Stimulated activated CD4-positive, alpha-beta T cell treated with anti-CD3 and anti-CD28 coated beads, Interleukin-2, amount 100 ng/mL, for 4 hours (primary cell): ENCODE data around the gene NOS1.
"Not testable (repeated sequence)": the region's sequence is repeated elsewhere in the genome, so short reads cannot be mapped to it uniquely, and the experiment has no call there.

ENCODE experiments used
- DNase-seq: peaks from one replicate; pipeline ENCODE4 v3.0.0-alpha.2; 2020; ENCODE audit warnings: low read depth

NOS1 gene

DNA sequence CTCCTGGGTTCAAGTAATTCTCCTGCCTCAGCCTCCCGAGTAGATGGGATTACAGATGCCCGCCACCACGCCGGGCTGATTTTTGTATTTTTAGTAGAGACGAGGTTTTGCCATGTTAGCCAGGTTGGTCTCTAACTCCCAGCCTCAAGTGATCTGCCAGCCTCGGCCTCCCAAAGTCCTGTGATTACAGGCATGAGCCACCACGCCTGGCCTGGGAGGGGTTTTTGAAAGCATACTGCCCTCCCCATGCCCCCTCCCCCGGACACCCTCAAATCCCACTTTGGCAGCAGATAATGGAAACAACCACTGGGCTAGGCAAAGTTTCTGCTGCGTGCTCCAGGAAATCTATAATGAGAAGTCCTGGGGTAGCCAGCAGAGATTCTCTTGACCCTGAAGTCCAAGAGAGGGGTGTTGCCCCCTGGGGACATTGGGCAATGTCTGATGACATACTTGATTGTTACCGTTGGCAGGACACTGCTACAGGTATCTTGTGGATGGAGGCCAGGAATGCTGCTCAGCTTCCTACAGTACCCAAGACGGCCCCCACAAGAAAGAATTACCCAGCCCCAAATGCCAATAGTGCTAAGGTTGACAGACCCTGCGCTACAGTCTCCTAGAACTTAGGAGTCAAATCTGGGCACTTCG, 152.5 kb downstream of the NOS1 start:
- DNase-seq = no peak

DNA sequence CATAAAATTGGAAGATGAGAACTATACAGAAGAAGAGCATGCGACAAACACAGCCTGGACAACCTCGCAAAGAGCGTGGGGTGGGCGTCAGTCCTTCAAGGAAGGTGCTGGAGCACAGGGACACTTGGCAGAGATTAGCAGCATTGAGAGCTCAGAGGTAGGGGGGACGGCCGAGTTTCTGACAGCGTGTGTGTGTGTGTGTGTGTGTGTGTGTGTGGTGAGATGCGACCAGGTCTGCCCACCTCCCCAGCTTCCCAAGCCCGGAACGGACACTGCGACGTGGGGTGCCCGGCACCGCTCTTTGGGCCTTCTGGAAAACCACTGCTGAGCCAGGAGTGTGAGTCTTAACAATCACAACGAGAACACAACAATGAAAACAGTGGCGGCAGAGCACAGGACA, 153.2 kb downstream of the NOS1 start:
- DNase-seq = no peak

DNA sequence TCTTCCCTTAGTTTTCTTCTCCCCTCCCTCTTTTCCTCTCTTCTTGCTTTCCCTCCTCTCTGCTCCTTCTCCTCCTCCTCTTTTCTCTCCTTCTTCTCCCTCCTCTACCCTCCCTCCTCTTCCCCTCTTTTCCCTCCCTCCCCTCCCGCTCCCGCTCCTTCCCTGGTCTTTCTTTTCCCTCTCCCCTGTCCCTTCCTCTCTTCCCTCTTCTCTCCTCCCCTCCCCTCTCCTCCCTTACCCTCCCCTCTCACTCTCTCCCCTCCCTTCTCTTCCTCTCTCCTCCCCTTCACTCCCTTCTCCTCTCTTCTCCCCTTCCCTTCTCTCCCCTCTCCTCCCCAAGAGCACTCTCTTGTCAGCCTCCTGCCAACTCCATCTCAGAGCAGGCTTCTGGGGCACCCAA, 153.8 kb downstream of the NOS1 start:
- DNase-seq = no peak

DNA sequence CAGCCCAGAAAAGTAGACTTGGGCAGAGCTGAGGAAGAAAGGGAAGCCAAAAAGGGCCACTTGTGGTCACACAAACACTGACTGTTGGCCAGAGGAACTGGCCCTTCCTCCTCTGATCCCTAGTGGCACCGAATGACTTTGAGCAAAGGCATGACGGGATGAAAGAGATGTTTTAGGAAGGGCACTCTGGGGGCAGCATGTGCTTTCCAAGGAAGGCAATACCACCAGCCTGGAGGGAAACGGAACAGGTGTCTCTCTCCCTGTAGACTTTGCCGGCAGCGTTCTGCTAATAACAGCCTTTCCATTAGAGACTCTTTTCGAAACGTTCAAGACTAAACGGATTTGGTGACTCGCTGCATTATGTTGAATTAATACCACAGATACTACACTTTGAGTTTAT, 158.9 kb downstream of the NOS1 start:
- no peak for DNase-seq

DNA sequence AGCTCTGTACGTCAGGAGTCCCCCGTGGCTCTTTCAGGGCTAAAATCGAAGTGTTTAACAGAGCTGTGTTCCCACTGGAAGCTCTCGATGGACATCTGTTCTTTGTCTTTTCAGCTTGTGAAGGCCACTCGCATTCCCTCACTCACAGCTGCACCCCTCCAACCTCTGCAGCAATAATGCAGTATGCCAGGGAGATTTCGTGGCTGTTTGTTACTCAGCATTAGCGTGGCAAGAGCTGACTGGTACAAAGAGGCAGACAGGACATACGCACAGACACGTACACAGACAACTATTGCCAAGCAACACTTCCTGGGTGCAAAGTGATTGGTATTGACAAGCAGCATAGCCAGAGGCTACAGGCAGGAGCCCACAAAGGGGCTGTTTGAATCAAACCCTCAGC, 159.4 kb downstream of the NOS1 start:
- no peak for DNase-seq

DNA sequence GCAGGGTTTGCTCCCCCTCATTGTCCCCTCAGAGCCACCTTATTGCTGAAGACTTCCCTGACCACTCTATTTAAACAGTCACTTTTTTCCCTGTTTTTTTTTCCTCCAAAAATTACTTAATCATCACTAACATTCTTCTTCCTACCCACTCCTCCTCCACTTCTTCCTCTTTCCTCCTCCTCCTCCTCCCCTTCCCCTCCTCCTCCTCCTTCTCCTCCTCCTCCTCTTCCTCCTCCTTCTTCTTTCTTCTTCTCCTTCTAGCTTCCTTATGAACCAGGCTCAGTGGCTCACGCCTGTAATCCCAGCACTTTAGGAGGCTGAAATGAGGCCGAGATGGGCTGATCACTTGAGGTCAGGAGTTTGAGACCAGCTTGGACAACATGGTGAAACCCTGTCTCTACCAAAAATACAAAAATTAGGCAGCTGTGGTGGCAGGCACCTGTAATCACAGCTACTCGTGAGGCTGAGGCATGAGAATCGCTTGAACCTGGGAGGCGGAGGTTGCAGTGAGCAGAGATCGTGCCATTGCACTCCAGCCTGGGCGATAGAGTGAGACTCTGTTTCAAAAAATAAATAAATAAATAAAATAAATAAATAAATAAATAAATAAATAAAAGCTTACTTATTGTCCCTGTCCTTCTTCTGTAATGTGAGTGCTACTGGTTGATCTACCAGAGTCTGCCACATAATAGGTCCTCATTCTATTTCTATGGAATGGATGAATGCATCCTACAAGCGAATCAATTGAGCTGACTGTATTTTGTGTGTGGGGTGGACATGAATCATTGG, 161.3 kb downstream of the NOS1 start:
- not testable (repeated sequence) for DNase-seq

DNA sequence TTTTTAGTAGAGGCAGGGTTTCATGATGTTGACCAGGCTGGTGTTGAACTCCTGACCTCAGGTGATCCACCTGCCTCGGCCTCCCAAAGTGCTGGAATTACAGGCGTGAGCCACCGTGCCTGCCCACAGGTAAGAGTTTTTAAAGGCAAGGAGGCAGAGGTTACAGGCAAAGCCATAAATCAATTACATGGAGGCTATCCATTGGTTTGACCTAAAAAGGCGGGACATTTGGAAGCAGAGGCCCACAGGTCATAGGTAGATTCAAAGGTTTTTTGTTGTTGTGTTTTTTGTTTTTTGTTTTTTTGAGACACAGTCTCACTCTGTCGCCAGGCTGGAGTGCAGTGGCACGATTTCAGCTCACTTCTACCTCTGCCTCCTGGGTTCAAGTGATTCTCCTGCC, 165.1 kb downstream of the NOS1 start:
- DNase-seq = not testable (repeated sequence)

DNA sequence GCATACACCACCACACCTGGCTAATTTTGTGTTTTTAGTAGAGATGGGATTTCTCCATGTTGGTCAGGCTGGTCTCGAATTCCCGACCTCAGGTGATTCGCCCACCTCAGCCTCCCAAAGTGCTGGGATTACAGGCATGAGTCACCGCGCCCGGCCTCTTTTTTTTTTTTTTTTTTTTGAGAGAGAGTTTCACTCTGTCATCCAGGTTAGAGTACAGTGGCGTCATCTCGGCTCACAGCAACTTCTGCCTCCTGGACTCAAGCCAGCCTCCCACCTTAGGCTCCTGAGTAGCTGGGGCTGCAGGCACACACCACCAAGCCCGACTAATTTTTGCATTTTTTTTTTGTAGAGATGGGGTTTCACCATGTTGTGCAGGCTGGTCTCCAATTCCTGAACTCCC, 166.4 kb downstream of the NOS1 start:
- DNase-seq = not testable (repeated sequence)

DNA sequence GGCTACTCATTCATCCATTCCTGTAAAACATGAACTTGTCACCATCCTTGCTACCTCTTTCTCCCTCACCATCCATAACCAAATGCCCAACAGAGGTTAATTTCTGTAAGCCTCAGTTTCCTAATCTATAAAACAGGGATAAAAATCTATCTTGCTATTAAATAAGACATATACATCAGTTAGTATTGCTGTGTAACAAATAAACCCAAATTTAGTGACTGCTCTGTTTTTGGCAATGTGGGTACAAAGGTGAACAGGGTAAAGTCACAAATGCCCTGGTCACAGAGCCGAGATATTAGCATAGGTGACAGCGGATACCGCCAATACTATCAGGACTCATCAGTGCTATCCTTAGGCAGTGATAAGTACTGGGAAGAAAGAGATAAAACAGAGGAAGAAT, 167.5 kb downstream of the NOS1 start:
- DNase-seq = no peak

DNA sequence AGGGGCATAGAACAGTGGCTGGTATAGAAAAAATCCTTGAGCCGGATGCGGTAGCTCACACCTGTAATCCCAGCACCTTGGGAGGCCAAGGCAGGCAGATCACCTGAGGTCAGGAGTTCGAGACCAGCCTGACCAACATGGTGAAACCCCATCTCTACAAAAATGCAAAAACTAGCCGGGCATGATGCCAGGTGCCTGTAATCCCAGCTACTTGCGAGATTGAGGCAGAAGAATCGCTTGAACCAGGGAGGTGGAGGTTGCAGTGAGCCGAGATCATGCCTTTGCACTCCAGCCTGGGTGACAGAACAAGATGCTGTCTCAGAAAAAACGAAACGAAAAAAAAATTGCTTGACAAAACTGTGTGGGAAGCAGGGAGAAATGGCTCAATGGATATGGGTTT, 168.8 kb downstream of the NOS1 start:
- DNase-seq = not testable (repeated sequence)

DNA sequence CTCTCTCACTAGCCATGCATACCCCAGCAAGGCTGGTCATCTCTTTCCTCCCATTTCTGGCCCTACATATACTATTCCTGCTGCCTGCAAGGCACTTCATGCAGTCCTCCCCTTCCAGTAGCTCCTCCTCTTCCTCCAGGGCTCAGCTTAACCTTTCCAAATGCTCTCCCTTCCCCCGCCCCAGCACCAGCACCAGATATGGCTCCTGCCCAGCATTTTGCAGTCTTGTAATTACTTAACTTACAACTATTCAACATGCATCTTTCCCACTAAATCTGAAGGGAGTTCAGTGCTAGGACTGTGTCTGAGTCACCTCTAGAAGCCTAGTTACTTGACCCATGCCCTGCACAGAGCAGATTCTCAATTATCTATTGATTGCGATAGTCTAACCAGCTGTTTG, 169.4 kb downstream of the NOS1 start:
- no peak for DNase-seq

DNA sequence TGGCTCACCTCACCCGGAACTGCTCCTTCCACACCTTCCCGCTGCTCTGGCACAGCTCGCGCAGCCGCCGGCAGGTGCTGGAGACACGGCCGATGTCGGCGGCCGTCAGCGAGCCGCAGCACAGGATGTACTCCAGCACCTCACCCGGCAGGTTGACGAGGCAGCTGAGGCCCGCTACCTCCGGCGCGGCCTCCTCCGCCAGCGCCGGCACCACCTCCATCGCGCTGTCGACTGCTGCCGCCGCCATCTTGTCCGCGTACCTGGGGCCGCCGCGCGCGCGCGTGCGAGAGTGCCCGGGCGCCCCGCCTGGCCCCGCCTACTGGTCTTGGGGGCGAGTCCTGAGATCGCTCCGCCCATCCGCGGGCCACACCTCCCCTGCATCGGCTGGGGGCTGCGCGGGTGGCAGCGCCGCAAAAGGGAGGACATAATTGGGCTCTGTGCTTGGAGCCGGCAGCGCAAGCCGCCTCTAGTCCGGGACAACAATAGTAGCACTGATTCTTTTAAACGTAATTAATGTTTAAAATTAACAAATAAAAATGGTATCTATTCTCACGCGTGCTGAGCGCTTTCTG, 171.1 kb downstream of the NOS1 start, which contains the start of gene FBXO21:
Gene FBXO21, minus strand, starts transcription at position 261 of the 572 bp plus-strand sequence. Its CDS starts 14 bp downstream, at position 247.
- peak; percentile 92 for DNase-seq

DNA sequence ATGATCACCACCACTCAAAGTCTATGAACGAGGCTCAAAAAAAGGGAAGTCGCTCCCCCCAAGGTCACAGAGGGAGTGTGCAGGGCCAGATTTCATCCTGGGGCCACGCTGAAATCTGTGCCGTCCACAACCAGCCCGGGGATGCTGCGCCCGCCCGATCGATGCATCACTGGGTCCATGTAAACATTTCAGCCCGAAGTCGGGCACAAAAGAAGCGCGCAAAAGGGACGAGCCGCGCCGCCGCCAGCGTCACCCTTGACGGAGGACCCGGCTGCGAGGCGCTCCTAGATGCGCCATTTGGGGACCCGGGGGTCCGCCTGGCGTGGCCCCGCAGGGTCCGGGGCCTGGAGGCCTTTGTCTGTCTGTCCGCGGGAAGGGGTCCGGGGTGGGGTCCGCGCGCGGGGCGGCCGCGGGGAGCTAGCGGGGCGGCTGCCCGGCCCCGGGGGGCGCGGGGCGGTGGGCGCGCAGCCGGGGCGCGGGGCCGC, 171.7 kb downstream of the NOS1 start:
- peak; percentile 3 for DNase-seq

DNA sequence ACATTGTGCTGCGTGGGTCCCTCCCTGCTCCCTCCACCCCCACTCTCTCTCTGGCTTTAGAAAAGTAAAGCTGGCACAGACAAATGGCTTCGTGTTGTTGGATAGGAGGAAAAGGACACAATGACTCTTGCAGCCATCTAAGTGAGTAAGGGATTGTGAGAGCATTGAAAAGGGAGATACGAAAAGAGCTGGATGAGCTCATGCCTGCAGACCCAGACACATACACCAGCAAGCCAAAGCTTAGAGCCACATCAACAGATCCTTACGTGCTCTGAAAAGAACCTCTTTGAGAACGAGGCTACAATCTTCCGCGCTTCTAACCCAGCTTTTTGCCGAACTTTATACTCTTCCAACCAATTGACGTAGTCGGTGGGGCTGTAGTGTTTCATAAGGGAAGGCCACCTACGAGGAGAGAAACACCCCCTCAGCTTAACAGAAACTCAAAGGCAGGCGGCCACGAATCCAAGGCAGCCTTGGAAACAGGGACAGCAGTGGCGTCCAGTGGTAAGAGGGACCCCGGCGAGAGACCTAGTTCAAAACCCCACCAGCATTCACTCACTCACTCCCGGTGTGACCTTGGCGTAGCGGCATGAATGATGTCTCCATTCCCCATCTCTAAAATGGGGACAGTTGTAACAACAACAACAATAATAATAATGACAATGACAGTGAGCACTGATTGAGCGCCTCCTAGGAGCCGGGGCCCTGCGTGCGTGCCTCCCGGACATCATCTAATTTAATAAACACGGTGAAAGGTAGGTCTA, 172.3 kb downstream of the NOS1 start:
- DNase-seq = no peak

DNA sequence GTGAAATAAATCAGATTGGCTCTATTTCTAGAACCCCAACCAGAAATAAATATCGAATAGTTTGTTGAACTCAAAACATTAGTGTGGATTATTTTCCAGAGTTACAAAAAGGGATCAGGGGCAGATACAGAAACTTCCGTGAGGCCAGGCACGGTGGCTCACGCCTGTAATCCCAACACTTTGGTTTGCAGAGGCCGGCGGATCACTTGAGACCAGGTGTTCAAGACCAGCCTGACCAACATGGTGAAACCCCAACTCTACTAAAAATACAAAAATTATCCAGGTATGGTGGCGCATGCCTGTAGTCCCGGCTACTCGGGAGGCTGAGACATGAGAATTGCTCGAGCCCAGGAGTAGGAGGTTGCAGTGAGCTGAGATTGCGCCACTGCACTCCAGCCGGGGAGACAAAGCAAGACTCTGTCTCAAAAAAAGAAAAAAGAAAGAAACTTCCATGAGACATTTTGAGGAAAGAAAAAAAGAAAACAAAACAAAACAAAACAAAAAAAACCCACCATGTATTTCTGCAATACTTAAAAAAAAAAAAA, 173.2 kb downstream of the NOS1 start:
- DNase-seq = no peak

DNA sequence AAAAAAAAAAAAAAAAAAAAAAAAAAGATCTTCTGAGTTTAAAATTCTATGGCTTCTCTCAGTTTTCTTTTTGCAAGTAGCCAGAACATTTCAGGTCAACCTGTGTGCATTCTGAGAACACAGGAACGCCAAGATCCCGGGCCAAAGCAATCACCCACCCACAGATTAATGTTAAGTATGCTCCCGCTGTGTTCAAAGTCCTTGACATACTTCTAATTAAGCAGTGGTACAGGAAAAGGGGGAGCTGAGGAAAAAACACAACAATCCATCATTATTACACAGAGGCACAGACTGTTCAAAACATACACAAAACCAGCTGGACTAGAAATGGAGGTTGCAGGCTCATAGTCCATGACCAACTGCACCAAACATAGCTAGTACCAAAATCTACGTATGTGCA, 174.0 kb downstream of the NOS1 start:
- DNase-seq = no peak

DNA sequence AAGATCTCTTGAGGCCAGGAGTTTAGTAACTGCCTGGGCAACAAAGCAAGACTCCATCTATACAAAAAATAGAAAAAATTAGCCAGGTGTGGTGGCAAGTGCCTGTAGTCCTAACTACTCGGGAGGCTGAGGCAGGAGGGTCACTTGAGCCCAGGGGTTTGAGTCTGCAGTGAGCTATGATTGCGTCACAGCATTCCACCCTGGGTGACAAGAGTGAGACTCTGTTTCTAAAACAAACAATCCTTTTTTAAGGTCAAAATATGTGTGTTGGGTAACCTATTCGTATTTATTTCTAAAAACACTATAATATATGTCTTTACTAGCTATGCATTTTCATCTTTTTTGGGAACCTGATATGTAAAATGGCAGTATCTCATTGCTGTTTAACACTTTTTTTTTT, 178.6 kb downstream of the NOS1 start:
- no peak for DNase-seq

DNA sequence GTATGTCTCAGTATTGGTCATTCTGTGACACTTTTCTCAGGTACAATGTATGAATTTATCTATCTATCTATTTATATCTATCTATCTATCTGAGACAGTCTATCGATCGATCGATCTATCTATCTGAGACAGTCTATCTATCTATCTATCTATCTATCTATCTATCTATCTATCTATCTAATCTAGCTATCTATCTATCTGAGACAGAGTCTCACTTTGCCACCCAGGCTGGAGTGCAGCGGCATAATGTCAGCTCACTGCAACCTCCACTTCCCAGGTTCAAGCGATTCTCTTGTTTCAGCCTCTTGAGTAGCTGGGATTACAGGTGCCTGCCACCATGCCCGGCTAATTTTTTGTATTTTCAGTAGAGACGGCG, 180.0 kb downstream of the NOS1 start:
- DNase-seq = not testable (repeated sequence)

DNA sequence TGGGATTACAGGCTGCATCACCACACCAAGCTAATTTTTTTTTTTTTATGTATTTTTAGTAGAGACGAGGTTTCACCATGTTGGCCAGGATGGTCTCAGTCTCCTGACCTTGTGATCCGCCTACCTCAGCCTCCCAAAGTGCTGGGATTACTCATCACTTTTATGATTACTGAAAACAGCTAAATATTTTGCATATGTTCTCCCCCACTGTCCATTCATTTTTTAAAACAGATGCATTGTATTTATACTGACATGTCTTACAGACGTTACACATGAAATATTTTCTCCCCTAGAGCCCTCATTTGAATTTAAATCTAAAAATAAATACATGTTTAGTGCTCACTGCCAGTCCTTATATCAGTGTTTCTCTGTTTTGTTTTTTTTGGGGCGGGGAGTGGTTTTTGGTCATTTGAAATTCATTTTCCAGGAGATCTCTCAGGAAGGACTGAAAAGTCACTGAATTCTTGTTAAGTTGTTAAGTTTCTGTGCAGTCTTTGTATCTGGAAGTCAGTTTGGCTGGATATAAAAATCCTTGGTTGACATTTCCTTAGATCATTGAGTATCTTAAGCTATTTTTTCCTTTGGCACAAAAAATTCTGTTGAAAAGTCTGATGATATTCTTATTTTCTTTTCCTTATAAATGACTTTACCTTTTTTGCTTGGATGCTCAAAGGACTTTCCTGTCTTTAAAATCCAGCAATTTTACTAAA, 180.5 kb downstream of the NOS1 start:
- DNase-seq = no peak

DNA sequence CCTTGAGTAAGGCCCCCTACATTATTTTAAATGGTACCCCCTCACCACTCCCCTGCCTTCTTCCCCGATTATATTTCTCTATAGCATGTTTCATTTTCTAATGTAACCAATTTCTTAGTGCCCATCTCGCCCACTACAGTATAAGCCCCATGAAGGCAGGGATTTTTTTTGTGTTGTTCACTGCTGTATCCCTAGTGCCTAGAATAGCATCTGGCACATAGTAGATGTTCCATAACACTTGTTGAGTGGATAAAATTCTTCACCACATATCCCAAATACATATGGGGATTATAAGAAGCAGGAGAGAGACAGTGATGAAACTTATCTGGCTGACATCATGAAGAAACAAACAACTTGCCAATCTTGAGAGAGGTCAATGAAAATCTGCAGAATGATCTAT, 182.7 kb downstream of the NOS1 start:
- no peak for DNase-seq

DNA sequence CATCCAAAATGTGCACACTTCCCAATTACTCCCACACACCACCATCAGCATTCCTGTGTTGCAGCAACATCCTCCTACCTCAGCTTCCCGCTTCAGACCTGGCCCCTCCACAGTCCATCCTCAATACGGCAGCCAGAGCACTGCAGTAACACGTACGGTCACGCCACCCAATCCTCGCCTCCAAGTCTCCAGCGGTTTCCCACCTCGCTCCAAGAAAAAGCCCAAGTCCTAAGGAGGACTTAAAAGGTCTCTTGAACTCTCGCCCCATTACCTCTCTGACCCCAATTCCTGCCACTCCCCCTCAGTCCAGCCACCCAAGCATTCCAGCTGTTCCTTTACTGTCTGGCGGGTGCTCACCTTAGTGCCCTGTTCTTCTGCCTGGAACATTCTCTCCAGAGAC, 183.1 kb downstream of the NOS1 start:
- no peak for DNase-seq

DNA sequence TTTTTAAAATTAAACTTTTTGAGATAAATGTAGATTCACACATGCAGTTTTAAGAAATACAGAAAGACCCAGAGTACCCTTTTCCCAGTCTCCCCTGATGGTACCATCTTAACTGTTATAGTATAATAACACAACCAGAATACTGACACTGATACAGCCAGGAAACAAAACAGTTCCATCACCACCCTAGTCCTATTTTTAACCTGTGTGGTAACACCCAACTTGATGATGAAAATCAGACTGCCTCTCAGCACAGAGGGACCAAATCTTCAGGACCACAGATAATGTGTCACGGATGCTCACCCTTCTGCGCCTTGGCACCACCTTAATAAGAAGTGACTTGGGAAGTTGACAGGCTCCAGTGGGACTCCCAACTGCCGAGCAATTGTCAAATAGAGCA, 189.3 kb downstream of the NOS1 start:
- DNase-seq = no peak
